Cardiac fibroblast (primary cell): Measurements from ENCODE around the gene MED13L.

Experiments used
- DNase-seq, 2 donors: peaks; one replicate each; pipeline versions ENCODE4 v3.0.0 to v3.0.0-alpha.2; 2010; ENCODE audit warnings: low read depth in 2 of 2
- H3K4me3 ChIP-seq, 2 donors: replicated peaks in 1 of 2; 1 replicate in 1 of 2; 2 replicates in 1 of 2; pipeline ENCODE4 v1.5.1; 2011; ENCODE audit warnings: low read depth in 2 of 2, low read length in 2 of 2, mild to moderate bottlenecking in 2 of 2, moderate library complexity in 1 of 2
- CTCF ChIP-seq: IDR thresholded peaks from one replicate; pipeline ENCODE4 v1.5.1; 2011; ENCODE audit warnings: low read depth, mild to moderate bottlenecking, low read length, inconsistent platforms

MED13L gene

GRCh38 chr12:115950959-115951358 lies 326.5 kb downstream of the MED13L start:
- no peak for TF ChIP-seq CTCF
- no peak for DNase-seq
- H3K4me3 ChIP-seq, result no peak overlapping the region

GRCh38 chr12:115949675-115950074 lies 327.8 kb downstream of the MED13L start:
- no peak for DNase-seq
- TF ChIP-seq CTCF, result no peak
- H3K4me3 ChIP-seq, result no peak overlapping the region

GRCh38 chr12:115947696-115948062 lies 329.8 kb downstream of the MED13L start:
- H3K4me3 ChIP-seq, result no peak overlapping the region
- peak; percentile 18 for TF ChIP-seq CTCF
- DNase-seq, result no peak

- no peak overlapping the region for H3K4me3 ChIP-seq
- peak in 1 of 2 donors; percentile 41 for DNase-seq
- TF ChIP-seq CTCF, result peak; percentile 70
These were observed 330.4 kb downstream of the MED13L start for GRCh38 chr12:115946867-115947695.

GRCh38 chr12:115946092-115946491 lies 331.4 kb downstream of the MED13L start:
- H3K4me3 ChIP-seq, result no peak overlapping the region
- DNase-seq, result no peak
- TF ChIP-seq CTCF, result no peak

- no peak for DNase-seq
- H3K4me3 ChIP-seq, result no peak overlapping the region
- TF ChIP-seq CTCF, result no peak
These were observed 332.0 kb downstream of the MED13L start for GRCh38 chr12:115945491-115945885.
